DMS153 treated with DMSO at 0.1 percent for 48 hours (cell line): ENCODE results near the gene MYH10.
"Not testable (repeated sequence)": the region's sequence is repeated elsewhere in the genome, so short reads cannot be mapped to it uniquely, and the experiment has no call there.

Experiments used
- DNase-seq: peaks from one replicate; lab custom pipeline; 2025; ENCODE audit not compliant: unreplicated experiment; lab: John Stamatoyannopoulos, UW

Gene MYH10

DNA sequence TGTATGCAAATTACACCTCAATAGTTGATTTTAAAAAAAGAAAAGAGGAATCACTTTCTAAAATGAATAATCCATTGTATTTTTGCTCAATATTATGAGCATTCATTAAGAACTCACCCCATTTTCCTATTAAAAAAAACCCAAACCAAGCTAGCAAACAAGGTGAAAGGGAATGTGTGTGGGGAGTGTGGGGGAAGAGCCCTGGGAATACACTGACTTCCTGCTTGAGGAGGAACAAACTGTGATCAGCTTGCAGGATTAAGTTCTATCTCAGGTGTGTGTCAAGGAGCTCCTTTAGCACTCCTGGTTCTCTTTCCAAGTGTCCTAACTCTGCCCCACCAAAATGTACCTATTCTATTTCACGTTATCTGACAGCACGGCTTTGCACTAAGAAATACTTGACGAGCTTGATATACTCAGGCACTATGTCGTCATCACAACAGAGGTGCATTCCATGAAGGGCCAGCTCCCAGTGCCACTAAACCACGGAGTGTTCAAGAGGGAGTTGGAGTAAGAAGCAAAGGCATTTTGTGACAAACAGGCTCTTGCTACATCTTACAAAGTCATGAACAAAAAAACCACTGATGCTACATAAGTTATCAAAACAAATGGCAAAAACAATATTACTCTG lies 73.2 kb downstream of the MYH10 start:
- no peak for DNase-seq

DNA sequence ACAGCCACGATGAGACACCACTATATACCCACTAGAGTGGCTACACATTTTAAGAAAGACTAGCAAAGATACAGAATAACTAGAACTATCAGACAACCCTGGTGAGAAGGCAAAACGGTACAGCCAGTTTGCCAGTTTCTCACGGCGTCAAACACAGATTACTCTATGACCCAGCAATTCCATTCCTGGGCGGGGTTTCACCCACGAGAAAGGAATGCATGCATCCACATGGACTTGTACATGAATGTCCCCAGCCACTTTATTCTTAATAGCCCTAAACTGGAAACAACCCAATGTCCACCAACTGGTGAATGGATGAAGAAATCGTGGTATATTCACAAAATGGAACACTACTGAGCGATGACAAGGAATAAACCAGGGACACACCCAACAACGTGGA lies 74.5 kb downstream of the MYH10 start:
- no peak for DNase-seq

DNA sequence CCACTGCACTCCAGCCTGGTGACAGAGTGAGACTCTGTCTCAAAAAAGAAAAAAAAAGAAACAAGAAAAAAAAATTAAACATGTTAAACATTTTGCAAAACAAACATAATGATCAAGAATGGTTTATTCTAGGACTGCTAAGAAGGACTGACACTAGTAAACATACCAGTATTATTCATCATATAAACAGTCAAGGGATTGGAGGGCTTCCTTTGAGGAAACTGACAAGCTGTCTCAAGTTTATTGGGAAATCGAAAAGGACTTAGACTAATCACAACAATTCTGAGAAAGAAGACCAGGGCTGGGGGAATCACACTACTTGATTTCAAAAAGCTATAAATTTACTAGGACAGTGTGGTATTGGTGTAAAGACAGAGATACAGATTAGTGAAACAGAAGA lies 75.5 kb downstream of the MYH10 start:
- no peak for DNase-seq

DNA sequence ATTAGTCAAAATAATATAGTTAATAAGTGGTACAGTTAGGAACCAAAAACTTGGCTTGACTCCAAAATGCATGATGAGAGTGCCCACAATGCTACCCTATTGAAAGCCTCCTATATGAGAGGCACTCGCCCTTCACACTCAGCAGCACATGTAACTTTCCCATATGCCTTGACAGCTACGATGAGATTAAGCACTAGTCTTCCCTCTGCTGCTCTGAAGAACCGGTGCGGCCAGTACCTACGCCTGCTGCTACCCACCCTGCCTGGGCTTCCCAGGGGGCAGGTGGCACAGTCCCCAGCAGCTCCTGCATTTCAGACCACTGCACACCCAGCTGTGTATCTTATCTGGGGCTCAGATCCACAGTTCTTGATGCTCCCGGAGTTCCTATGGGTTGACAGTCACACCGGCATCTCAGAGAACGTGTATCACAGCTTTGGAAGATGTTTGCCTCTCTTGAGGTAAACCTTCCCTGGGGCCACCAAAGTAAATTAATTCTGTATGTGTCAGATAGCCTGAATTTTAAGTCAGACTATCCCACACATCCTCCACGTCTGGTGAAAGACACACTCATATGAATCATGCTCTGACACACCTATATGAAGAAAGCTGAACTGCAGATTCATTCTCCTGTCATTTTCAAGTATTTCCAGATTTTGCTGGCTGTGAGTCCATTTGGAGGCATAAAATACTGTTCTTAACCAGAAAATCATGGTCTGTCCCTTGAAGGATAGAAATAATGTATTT lies 77.8 kb downstream of the MYH10 start:
- no peak for DNase-seq

DNA sequence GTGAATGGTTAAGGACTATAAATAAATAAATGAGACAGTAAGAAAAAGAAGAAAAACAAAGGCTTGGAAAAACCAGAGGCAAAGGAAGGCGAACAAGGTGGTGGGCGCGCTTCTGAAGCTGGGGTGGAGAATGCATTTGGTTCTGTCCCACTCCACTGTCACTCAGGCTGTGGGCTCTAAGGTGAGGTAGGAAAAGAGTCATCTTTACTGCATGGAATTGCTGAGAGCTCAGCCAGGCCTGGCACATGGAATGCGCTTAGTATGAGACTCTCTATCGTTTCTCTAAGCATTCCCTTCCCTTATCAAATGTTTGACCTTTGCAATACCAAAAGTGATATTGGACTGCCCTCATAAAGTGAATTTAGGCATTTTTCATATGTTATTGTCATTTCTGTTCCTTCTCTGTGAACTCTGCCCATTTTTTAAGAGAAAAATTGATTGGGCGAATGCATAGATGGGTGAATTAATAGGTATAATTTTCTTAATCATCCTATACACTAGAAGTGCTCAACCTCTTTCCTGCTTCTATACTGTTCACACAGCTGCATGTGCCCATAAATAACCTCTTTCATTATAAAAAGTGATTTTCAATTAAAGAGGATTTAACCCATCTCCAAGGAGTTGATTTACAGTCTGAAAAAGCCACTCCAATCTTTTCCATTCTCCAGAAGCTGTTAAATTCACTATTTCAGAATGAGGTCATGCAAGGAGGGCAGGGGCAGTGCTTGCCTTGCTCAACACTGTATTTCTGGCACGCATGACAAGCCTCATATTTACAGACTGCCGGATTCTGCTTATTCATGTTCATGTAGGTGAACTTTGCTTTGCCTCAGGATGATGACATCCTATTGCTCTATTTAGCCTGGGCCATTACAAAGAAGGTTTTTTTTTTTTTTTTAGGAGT lies 87.7 kb downstream of the MYH10 start:
- no peak for DNase-seq

DNA sequence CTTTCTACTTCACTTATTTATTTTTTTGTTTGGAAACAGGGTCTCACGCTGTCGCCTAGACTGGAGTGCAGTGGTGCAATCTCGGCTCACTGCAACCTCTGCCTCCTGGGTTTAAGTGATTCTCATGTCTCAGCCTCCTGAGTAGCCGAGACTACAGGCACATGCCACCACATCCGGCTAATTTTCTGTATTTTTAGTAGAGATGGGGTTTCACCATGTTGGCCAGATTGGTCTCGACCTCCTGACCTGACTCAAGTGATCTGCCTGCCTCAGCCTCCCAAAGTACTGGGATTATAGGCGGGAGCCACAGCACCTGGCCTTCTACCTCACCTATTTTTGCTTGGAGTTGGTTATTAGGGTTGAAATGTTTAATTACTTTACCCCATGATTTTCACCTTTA lies 90.5 kb downstream of the MYH10 start:
- not testable (repeated sequence) for DNase-seq

DNA sequence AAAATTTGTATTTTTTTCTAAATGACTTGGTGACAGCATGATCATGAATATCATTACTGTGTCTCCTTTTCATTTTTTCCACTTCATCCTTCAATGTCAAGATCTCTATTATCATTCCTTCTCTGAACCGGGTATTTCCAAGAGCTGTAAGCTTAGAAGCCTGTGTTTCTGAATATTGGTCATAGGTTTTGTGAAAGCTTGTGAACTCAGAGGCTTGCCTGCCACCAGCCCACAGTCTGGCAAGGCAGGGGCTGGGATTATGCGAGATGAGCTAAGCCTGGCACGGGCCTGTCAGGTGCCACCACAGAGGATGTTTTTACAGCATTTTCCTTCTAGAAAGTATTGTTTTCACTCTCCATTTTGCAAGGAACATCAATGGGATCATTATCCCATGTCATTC lies 92.8 kb downstream of the MYH10 start:
- DNase-seq, result no peak

DNA sequence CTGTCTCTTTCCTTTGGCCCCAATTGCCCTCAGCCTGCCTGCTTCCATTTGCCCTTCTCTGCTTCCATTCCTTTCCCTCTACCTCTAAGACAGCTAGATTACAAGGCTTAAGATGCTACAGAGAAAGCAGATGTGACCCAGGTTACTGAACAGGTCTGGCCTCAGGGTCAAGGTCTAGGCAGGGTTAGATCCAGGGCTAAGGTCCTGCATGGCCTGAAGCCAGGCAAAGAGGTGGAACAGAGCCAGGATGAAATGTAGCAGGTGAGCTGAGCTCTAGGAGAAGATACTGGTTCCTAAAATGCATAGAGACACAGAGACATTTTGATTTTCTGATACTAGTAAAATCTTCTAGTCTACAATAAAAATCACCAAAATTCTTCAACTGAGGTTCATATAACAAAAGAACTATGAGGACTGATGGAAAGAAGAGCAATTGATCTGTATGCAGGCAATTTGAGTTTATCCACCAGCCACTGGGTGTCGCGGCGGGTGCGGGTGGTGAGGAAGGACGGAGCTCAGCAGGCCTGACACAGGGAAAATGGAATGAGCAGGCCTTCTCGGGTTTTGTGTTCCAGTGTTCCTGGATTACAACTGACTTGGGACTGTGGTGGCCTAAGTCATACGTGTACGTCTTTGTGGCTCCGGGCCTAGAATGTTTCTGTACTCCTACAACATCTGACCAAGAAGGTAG lies 95.9 kb downstream of the MYH10 start:
- DNase-seq, result no peak

DNA sequence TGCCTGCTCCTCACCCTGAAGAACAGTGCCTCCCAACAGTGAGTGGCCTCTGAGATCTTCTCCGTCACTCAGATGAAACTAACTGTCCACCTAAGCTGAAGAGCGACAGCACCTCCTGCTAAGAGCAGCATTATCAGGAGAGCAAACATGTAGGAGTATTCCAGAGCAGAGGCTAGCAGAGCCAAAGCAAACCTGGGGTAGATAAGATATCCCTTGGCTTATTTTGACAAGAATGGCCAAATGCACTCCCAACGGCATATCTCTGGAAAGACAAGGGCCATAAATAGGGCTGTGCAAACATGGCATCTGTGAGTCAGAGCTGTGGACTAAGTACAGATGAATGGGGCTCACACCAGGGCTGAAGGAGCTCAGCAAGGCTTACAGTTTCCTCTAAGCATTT lies 98.5 kb downstream of the MYH10 start:
- DNase-seq, result no peak

DNA sequence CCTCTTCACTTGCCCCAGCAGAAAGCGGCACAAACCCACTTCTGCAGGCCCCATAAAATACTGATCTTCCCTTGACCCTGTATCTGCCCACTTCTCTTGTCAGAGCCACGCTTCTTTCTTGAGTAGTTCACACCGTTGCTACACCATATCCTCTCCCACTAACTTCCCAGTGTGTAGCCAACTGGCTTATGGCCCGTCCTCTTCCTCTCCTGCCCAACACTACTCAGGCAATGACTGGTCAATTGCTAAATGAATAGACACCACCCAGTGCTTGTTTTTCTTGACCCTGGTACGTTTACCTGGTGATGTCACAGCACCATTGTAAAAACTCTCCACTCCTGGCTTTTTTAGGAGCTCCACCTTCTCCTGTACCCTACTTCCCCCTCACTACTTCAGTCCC lies 107.9 kb downstream of the MYH10 start:
- DNase-seq, result no peak

DNA sequence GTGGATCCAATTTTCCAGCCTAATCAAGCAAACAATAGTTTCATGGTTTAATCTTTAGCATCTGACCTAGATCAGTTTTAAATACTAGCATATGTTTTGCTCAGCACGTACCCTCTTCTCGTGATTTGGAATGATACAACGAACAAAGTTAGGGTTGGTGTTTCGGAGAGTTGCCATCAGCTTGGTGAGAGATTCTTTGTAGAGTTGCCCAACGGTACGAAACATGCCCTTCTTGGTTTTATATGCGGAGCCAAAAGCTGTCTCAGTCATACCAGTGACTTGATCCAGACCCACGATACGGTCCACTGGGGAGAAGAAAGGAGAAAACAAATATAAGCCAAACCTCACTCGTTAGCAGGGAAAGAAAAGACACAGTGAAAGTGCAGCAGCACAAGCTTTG lies 109.5 kb downstream of the MYH10 start:
- no peak for DNase-seq

DNA sequence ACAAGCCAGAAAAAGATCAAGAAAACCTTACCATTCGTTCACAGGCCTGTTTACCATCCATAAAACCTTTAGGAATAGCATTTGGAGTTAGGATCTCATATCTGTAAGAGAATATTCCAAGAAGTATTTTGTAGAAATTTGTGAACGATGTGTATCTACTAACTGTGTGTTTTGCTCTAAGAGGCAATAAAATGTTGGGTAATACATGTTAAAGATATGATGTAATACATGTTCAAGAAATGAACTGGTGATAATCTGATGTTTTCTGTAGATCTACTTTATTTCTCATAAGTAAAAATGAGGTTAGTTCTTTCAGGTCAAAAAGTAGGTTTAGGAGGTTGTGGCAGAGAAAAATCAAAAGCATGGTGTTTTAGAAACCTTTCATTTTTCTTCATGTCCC lies 111.7 kb downstream of the MYH10 start:
- no peak for DNase-seq

DNA sequence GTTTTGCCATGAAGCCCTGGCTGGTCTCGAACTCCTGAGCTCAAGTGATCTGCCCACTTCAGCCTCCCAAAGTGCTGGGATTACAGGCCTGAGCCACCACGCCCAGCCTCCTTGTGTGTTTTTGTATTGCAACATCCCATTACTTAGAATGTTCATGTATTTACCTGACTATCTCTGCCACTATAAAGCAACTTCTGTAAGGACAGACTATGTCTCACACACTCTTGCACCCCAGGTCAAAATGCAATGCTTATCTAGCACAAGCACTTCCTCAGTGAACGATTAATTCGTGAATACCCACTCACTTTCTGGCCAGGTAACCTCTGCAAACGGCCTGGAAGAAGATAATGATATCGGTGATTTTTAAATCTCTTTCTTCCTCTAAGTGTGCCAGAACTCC lies 112.2 kb downstream of the MYH10 start:
- no peak for DNase-seq

DNA sequence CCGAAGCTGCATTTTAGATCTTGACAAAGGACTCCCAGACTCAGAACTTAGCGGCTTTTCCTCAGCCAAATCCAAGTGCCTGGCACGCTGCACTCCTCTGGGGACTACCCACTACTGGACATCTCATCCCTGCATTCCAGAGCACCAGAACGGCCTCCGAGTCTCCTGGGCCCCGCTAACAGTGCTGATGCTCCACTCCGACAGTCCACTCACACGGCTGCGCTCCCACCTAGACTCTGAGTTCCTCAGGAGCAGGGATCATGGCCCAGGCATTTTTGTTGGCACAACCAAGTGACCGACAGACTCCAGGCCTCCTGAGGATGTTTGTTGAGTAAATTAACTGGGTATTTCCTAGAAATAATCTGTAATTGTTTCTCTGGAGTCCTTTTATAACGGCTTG lies 115.7 kb downstream of the MYH10 start:
- no peak for DNase-seq

DNA sequence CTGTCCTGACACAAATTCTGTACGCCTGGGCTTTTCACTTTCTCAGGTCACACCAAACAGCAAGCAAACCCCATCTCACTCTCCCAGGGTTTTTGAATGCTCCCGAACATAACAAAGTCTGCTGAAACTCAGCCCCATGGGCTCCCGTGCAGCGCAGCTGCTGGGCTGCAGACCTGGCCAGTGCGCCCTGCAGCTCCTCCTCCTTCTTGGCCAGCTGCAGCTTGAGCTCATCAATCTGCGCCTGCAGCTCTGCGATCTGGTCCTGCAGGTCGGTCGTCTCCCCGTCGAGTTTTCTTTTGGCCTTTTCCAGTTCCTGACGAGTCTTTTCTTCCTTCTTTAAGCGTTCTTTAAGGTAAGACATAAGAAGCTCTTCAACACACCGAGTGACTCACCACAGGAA lies 124.4 kb downstream of the MYH10 start:
- no peak for DNase-seq

DNA sequence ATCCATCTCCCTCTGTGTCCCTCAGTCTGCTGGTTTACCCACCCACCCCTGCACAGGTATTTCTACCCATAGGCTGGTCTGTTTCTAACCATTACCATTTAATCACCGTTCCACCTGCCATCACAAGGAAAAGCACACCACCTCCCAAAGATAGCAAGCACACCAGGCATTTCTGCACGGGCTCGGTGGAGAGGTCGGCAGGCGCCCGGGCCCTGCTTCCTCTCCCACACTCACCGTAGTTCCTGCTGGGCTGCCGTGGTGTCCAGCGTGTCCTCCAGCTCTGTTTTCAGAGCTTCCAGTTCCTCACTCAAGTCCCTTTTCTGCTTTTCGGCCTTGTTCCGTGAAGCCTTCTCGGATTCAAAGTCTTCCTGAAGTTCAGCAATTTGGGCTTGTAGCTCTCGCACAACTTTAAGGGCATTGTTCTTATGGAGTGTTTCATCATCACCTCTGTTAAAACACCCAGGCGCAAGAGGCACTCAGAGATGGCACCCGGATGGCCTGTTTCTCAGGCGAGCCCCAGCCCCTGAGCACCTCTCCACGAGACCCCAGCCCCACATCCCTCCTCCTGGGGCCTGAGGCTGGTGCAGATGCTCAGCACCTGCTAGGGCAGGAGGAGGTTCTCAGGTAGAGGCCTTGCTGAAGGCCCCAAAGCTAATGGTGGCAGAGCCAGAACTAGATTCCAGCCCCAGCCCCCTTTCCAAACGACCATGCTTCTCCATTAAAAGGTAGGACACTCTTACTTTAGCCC lies 125.9 kb downstream of the MYH10 start:
- DNase-seq, result no peak

DNA sequence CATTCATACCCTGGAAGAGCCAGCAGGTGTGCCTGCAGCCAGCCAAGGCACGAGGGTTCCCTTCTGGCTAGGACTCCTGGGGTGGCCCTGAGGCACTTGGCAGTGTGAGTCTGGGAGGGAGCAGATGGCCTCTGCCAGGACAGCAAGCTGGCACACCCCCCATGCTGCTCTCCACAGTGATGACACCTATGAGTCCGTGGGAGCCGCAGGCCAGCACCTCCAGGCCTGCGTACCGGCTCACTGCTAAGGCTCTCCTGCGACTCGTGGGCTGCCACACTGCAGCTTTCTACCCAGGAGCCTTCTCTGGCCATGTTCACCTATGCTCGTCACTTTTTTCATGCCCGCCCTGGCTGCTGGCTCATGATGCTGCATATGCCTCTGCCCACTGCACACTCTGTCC lies 126.7 kb downstream of the MYH10 start:
- DNase-seq, result no peak

DNA sequence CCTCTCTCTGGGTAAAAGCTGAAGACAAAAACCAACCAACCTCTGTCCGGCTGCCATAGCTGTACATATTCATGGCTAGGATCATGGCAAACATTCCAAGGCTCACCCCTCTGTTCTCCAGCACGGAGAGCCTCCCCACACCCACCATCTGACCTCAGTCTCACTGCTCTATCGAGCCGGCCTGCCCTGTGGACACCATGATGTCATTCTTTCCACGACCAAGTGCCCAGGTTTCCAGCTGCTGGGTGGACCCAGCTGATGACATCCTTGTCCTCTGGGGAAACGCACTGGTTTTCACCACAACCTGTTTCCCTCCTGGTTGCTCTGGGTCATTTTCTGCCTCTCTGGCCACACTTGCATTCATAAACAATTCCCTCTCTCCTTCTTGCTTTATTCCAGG lies 127.2 kb downstream of the MYH10 start:
- no peak for DNase-seq

DNA sequence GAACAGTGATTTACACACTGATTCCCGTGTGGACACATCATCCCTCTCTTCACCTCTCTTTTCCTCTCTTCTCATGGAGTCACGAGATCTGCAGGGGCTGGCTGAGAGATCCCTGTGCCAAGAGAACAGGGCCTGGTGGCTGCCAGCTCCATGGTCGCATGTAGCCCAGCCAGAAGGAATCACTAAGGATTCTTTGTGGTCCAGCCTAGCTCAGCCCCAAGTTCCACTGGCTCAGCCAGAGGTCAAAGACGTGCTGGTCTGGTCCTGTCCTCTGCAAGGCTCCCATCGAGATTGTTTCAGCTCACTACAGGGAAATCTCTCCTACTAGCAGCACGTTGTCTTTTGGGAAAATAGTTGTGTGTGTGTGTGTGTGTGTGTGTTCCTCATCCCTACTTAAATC lies 128.4 kb downstream of the MYH10 start:
- no peak for DNase-seq

DNA sequence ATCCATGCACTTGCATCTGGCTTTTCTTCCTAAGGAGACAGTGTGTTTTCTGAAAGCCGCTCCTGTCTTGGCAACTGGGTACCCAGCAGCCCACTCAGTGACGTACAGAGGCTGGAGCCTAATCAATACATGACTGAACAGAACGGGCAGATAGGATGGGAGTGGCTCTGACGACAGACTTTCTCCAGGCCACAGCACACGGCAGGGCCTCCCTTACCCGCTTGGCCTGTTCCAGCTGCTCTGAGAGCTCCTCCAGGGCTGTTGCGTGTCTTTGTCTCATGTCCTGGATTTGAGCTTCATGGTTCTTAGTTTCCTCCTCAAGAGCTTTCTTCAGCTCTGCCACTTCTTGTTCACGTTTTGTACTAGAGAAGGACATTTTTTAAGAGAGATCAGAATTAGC lies 129.9 kb downstream of the MYH10 start:
- no peak for DNase-seq

DNA sequence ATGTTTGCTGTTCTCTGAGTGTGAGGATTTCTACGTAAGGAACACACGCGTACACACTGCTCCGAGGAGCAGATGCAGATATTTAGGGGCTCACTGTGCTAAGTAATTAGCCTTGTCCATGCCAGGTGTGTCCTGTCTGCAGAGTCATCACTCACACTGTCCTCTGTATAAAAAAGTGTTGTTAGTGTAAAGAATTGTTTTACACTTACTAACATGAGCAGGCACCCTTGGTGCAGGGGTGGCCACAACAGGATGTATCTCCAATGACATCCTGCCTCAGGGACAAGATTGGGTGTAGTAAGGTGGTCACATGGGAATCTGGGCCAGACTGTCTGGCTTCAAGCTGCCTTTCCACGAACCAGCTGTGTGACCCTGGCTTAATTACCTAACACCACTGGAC lies 130.9 kb downstream of the MYH10 start:
- no peak for DNase-seq
